Measurements from ENCODE around the gene SCTR.

SCTR gene

DNA sequence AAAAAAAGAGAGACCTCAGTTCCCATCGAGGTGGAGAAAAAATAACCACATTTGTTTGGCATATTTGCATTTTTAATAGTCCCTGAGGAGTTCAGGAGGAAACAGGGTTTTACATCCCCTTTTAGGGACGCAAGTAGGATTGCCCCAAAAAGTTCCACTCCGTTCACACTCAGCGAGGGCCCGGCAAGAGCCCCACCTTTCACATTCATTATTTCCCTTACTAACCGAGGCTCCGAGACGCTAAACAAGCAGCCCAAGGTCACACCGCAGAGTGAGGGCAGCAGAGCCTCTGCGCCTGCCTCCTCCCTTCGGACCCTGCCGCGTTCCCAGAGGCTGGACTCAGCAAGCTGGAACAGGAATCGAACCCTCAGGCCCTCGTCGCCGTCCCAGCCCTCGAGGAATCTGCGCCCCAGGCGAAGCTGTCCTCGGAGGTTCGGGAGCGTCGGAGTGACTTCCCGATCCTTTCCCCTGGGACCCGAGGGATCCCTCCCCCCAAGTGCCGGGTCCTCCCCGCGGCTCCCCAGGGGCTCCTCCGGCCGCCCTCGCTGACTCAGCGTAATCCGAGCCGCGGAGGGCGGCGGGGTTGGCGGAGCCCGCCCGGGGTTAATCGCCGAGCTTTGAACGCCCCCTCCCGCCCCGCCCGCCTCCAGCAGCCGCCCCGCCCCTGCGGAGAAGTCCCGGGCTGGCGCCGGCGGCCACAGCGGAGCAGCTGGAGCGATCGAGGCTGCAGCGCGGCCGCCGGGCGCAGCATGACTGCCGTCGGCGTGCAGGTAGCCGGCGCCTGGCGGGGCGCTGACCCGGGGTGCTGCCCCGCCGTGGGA is 92.9 kb downstream of the SCTR start, which contains the start of gene TMEM37:
TSS of gene TMEM37 (plus strand) at position 700 of the 821 bp plus-strand sequence. CDS start at position 750, 50 bp downstream.
- DNase-seq (ENCODE audit: low read depth, low spot score) = no peak

- DNase-seq (ENCODE audit: low read depth, low spot score) = no peak
These were observed 94.2 kb downstream of the SCTR start for GRCh38 chr2:119430023-119430498.

DNA sequence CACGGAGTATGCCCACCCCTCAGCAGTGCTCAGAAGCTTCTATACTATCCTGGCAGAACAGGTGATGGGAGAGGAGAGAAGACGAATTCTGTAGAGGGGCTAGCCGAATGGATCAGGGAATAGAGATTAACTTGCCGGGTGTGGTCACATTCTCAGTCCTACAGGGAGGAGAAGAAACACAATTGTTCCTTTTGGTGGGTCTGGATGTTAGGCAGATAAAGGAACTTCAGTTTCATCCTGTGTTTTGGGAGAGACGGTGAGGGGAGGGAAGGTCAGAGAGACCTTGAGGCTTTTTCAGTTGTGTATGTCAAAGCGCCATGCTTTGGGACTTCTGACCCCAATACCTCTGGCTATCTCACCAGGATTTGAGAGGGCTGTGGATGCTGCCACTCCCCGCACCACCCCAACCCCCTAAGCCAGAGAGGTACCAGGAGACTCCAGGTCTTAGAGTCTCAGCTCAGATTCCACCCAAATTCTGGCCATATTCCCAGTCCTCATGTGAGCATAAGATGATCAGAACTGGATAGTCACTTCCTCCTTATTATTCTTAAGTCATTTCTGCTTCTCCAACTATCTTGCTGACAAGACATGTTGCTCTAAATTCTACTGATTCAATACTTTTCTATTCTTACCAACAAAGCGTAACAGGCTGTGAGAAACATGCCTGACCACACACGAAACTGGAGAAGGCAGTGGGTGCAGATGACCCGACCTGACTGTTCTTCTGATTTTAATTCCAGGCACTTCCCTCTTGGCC is 94.9 kb downstream of the SCTR start:
- no peak for DNase-seq (ENCODE audit: low read depth, low spot score)

GRCh38 chr2:119428488-119429224 is 95.6 kb downstream of the SCTR start:
- DNase-seq (ENCODE audit: low read depth, low spot score) = no peak

GRCh38 chr2:119427756-119428155 is 96.5 kb downstream of the SCTR start:
- DNase-seq (ENCODE audit: low read depth, low spot score) = no peak

DNA sequence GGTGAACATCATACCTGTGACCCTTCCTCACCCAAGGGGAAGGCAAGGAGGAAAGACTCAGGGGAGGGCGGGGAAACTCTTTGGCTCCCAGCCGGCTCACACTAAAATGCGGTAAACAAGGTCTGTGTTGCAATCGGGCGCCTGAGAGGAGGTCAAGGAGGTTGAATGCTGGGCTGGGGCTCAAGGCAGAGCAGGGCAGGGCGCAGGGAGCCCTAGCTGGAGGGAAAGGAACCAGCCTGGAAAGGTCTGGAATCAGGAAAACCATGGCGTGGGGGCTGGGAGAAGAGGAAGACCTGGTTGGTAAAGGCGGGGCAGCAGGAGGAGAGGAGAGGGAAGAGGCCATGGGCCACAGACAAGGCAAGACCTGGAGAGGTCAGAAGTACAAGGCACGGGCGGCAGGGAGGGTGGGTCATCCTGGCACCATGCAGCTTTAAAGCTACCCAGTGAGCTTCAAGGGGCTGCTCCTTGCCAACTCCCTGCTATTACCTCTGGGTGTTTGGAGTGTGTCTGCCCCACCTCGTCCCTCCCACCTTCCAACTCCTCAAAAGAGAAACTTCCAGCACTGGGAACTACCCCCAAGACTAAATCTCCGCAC is 97.4 kb downstream of the SCTR start:
- no peak for DNase-seq (ENCODE audit: low read depth, low spot score)

DNA sequence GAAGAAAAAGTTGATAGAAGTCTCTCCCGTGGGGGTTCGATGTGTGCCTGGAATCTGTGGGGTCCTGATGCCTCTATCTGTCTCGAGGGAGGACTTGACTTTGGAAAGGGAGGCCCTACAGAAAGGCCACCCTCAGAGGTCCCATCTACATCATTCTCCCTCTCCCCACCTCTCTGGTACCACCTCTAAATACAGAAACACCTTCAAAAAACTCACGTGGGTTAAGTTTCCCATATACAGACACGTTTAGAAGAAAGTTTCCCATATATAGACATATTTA is 97.9 kb downstream of the SCTR start:
- DNase-seq (ENCODE audit: low read depth, low spot score) = no peak

DNA sequence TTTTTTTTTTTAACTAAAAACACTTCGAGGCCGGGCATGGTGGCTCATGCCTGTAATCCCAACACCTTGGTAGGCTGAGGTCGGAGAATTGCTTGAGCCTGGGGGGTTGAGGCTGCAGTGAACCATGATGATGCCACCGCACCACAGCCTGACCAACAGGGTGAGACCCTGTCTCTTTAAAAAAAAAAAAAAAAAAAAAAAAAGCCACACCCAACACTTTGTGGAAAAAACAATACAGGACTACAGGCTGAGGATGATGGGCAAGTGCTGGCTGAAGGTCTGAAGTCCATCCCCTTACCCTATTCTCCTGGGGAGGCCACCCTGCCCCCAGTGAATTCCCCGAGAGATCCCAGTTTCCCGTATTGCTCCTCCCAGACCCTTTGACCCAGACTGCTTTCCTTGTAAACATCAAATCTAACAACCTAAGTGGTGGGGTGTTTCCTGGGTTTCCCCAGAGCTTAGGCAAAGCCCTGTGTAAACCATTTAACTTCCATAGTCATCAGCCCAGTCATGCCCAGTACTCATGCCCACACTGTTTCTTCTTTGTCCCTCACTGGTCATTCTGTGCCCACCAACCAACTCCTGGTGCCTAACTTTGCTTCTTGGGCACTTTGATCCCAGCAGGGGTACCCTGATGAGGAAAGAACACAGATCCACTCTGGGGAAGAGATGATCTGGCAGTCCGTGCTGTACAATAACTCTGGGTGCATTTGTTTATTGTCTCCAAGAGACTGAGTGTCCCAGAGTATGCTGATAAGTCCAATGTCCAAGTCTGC is 98.5 kb downstream of the SCTR start:
- DNase-seq (ENCODE audit: low read depth, low spot score) = no peak

DNA sequence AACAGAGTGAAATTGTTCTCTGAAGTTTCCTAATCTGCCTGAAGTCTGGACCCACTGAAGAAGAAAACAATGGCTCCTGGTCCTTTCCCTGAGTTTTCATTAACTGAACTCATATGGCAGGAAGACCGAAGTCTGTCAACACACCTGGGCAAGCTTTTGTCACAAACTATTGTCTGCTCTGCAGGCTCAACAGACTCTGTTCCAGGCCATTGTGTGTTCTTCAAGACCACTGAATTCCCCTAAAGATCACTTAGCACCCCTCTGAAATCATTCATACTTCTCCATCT is 99.2 kb downstream of the SCTR start:
- no peak for DNase-seq (ENCODE audit: low read depth, low spot score)

GRCh38 chr2:119424284-119425118 is 99.8 kb downstream of the SCTR start:
- DNase-seq (ENCODE audit: low read depth, low spot score) = no peak

GRCh38 chr2:119423811-119424210 is 100.5 kb downstream of the SCTR start:
- DNase-seq (ENCODE audit: low read depth, low spot score) = no peak

GRCh38 chr2:119423108-119423444 is 101.2 kb downstream of the SCTR start:
- DNase-seq (ENCODE audit: low read depth, low spot score) = no peak

GRCh38 chr2:119422360-119423107 is 101.7 kb downstream of the SCTR start:
- no peak for DNase-seq (ENCODE audit: low read depth, low spot score)

GRCh38 chr2:119421741-119422140 is 102.5 kb downstream of the SCTR start:
- no peak for DNase-seq (ENCODE audit: low read depth, low spot score)

DNA sequence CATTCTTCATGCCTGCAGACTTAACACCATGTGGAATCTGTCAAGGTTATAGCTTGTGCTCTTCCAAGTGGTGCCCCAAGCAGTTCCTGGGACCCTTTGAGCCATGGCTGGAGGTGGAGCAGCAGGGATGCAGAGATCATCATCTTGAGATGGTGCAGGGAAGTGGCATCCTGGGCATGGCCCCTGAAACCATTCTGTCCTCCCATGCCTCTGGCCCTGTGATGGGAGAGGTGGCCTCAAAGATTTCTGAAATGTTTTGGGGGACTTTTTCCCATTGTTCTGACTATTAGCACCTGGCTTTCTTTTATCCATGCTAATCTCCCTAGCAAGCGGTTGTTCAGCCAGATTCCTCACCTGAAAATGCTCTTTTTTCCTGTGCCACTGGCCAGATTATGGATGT is 103.0 kb downstream of the SCTR start:
- no peak for DNase-seq (ENCODE audit: low read depth, low spot score)

DNA sequence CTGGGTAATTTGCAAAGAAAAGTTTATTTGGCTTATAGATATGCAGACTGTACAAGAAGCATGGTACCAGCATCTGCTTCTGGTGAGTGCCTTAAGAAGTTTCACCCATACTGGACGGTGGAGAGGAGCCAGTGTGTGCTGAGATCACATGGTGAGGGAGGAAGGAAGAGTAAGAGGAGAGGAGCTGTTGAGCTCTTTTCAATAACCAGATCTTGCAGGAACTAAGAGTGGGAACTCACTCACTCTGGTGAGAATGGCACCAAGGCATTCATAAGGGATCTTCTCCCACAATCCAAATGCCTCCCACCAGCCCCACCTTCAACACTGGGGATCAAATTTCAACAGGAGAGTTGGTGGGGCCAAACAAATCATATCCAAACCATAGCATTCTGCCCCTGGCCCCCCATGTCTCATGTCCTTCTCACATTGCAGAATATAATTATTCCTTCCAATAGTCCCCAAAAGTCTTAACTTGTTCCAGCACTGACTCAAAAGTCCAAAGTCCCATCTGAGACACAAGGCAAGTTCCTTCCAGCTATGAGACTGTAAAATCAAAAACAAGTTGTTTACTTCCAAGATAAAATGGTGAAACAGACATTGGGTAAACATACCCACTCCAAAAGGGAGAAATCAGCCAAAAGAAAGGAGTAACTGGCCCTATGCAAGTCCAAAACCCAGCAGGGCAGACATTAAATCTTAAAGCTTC is 104.3 kb downstream of the SCTR start:
- DNase-seq (ENCODE audit: low read depth, low spot score) = no peak

DNA sequence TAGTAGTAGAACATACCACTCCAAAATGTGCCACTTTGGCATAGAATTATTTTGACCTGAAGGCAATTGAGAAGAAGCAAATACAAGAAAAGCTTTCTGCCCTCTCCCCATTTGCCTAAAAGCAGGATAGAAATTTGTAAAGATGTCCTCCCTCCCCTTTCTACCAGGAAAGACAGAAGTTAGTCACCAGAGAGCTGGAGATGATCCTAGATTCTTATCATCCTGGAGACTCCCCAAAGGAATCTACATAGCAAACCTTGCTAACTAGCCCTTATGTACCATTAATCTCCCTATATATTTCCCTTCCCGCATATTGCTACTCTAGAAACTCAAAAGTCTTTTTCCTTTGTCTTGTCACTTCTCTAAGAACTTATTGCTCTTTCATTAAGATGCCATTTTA is 105.2 kb downstream of the SCTR start:
- DNase-seq (ENCODE audit: low read depth, low spot score) = no peak

DNA sequence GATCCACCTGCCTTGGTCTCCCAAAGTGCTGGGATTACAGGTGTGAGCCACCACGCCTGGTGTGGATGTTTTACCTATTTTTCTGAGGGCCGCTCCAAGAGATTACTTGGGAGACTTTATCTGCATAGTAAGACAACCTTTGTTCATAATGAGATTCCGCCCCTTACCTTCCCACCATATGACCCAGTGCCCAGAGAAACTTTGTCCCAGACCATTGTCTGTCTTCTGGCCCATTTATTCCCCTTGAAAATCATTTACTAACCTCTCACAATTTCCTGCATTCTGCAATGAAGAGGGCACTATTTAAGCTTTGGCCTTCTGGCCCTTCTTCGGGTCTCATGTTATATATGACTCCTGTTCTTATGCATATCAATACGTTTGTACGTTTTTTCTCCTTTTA is 106.4 kb downstream of the SCTR start:
- DNase-seq (ENCODE audit: low read depth, low spot score) = no peak

DNA sequence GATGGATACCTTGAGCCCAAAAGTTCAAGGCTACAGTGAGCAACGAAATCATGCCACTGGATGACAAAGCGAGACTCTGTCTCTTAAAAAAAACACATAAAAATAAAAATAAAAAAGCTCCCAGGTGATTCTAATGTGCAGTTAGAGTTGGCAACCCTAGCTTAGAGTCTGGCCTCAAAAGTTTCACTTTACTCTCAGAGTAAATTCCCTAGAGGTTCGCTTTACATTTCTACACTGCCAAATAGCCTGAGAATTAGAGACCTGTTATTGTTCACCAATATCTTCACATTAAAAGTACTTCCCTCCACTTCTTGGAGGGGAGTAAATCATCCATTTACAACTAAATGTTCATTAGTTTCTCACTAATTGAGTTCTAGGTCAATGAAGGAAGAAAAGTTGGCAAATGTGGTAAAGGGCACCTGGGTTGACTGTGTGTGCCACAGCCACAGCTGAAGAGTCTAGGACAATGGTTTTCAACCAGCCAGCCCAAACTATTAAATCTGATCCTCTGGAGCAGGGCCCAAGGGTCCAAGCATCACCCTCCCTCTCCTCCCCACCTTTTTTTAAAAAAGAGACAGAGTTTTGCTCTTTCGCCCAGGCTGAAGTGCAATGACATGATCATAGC is 107.9 kb downstream of the SCTR start:
- no peak for DNase-seq (ENCODE audit: low read depth, low spot score)

Data from activated naive CD8-positive, alpha-beta T cell treated with anti-CD3 and anti-CD28 coated beads, Interleukin-2, amount 50 U/mL, for 16 hours (primary cell).